ENCODE data around the gene SCRN1. TPM values are rescaled to one million over a fixed set of nuclear protein-coding genes. Genes with fewer than 3 reads are reported as not detected.

SCRN1 gene
- total RNA-seq, 1 donor from 2014 or later = 129 TPM

DNA sequence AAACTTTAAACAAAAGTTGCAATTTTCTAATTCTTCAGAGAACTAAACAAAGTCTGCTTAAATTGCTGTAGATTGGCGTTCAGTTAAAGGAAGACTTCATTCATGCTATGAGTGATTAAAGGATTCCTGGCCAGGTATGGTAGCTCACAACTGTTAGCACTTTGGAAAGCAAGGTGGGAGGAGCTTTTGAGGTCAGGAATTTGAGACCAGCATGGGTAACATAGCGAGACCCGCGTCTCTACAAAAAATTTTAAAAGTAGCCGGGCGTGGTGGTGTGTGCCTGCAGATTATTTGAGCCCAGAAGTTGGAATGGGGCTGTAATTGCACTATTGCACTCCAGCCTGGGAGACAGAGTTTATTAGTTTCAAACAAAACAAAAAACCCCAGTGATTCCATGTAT lies 13.5 kb upstream of the SCRN1 start:
- DNase-seq = no peak

DNA sequence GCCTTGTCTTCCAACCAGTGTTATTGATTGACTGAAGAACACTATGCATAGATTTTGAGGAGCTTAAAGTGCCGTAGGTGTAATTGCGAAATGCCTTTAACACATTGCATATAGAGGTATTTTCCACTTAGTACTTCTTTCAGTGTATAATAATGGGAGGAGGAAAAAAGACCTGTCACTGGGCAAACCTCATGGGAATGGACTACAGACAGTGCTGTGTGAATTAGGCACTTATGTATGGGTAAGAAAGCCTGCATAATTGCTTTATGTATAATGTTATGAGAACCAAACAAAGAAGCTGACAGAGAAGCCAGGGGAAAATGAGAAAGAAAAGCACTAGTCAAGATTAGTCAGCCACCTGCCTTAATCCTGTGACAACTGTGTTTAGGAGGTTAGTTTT lies 12.4 kb upstream of the SCRN1 start:
- no peak for DNase-seq

DNA sequence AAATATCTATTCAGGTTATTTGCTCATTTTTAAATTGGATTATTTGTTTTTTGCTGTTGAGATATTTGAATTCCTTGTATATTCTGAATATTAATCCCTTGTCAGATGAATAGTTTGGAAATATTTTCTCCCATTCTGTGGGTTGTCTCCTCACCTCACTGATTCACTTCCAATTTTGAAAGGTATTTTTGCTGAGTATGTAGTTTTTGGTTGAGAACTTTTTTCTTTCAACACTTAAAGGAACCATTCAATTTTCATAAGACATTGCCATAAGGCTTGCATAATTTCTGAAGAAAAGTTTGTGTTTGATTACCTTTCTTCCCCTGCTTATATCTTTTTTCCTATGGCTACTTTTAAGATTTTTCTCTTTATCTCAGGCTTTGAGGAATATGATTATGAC lies 8.9 kb upstream of the SCRN1 start:
- DNase-seq = no peak

DNA sequence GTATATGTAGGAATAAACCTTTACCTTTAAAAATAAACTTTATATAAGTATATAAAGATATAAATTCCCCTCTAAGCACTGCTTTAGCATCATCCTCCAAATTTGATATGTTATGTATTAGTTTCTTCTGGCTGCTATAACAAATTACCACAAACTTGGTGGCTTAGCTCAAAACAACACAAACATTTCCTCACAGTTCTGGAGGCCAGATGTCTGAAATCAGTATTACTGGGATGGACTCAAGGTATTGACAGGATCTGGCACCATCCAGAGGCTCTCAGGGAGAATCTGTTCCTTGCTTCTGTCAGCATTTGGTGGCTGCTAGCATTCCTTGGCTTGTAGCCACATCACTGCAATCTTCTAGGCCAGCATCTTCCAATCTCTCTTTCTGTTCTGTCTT lies 6.7 kb upstream of the SCRN1 start:
- DNase-seq = no peak

DNA sequence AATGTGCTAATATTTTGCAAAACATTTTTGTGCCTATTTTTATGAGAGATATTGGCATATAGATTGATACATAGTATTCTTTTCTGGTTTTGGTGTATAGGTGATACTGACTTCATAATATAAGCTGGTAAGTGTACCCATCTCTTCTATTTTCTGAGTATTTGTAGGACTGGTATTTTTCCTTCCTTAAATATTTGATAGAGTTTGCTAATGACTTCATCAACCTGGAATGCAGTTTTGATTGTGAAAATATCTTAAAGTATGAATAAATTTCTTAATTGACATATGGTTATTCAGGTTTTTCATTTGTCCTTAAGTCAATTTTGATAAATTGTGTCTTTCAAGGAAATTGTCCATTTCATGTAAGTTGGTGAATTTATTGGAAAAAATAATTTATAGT lies 6.1 kb upstream of the SCRN1 start:
- DNase-seq = no peak

DNA sequence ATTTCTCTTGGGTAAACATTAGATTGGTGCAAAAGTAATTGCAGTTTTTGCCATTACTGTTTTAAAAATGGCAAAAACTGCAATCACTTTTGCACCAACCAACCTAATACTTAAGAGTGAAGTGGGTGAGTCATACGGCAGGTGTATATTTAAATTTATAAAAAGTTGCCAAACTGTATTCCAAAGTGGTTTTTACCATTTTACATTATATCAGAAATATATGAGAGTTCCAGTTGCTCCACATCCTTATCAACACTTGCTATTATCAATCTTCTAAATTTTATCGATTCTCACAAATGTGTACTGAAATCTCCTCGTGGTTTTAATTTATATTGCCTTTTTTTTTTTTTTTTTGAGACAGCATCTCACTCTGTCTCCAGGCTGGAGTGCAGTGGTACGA lies 3.5 kb upstream of the SCRN1 start:
- DNase-seq = no peak

DNA sequence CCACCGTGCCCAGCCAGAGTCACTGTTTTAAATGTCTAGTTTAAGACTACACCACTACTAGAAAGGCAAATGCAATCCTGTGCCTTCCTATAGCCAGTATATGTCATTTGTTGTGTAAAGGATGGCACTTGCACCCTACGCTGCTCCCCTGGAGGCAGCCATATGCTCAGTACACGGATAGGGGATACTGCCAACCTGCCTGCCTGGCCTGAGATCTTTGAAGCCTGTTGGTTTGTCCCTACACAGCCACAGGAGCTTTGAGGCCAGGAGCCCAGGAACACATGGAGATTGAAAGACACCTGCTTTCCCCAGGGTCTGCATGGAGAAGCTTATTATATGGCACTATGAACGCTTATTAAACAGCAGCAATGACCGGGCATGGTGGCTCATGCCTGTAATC lies 2.3 kb upstream of the SCRN1 start:
- DNase-seq = no peak

DNA sequence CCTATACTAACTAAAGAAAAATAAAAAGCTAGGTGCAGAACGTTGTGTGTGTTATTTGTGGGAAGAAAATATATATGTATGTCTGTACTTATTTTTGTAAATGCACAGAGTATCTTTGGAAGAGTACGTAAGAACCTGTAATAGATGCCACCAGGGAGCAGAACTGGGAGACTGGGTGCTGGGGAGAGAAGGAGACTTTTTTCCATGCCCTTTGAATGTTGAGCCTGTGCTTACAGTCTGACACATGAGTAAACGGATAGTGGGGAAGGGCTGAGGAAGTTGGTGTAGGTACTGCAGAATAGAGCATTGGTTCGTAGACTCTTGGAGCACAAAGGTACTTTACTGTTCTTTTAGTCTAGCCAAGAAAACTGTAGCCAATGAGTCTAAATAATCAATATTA lies 1.3 kb upstream of the SCRN1 start:
- no peak for DNase-seq

DNA sequence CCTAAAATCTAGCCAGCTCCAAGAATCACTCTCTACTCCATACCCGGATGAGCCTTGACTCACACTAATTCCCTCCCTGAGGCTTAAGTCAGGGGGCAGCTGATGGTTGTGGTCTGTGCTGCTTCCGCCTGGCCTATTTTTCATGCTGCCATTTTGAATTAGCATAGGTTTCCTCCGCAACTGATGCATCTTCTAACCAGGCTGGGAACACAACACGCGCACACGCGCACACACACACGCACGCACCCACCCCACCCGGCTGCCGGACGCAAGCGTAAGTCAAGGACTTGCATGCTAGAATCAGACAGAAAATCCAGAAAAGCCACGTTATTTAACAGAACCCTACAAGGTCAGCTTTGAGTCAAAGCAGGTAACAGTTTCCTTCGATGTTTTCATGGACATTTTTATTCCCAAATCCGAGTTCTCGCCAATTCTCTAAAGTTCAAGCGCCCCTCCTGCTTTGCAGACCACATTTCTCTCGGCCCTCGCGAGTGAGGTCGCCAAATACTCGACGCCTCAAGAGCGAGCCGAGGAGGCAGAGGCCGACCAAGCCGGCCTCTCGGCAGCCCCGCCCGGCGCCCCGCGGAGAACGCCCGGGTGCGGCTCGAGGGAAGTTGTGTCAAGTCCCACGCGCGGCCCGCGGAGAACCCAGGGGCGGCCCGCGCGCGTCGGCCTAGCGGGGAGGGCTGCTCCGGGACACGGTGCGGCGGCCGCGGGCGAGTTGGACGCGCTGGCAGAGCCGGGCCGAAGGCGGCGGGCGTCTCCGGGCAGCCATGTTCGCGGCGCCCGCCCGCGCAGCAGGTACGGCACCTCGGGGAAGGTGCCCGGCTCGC lies 961 bp downstream of the SCRN1 start:
- peak; percentile 48 for DNase-seq

DNA sequence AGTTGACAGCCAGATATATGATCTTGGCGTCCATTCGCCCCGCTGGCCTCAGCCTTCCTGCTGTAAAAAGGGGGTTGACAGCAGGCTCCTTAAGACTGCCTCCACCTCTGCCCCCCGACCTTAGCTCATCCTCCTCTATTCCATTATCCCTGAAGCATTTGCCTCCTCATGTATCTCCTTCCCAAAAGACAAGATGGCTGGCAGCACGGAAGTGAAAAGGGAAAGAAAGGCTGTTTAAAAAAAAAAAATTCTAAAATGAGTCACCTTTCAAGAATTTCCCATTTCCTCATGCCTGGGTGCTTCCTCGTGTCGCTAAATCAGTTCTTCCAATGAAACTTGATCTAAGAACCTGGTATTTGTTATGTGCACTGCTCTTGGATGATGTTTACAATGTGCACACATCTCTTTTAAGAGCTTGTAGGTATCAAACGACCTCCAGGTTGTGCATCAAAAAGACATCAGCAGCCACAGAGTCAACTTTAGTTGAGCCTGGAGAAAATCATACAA lies 1.7 kb downstream of the SCRN1 start:
- DNase-seq = no peak

DNA sequence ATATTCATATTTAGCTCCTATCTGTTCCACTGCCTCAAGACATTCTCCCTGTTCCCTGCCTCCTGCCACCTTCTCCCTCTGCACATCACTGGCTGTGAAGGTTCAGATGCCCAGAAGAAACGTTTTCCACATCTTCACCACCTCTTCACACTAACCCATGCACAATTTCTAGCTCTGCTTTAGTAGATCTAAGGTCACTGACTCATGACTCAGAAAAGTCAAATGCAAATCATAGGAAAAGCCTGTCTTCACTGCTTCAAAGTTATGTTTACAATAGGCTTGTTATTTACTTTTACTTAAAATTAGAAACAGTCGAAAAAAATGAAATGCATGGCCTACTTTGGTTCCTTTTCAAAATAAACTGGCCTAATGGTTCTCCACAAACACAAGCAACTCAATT lies 2.5 kb downstream of the SCRN1 start:
- no peak for DNase-seq

DNA sequence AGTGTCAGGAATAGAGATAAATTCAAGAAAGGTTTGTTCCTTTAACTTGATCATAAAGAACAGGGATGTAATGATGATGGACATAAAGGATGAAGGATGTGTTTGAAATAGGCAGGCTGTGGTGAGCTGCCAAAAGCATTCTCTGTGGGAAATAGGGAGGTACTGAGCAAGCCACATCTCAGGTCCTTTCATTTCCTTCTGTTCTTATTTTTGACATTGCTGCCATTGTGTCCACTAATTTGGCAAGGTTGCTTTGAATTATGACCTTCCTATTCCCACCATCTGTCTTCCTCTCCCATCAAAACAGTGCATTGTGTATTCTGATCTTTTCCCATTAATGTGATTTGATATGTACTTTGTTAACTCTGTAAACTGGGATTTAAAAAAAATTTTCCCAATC lies 9.4 kb downstream of the SCRN1 start:
- no peak for DNase-seq

DNA sequence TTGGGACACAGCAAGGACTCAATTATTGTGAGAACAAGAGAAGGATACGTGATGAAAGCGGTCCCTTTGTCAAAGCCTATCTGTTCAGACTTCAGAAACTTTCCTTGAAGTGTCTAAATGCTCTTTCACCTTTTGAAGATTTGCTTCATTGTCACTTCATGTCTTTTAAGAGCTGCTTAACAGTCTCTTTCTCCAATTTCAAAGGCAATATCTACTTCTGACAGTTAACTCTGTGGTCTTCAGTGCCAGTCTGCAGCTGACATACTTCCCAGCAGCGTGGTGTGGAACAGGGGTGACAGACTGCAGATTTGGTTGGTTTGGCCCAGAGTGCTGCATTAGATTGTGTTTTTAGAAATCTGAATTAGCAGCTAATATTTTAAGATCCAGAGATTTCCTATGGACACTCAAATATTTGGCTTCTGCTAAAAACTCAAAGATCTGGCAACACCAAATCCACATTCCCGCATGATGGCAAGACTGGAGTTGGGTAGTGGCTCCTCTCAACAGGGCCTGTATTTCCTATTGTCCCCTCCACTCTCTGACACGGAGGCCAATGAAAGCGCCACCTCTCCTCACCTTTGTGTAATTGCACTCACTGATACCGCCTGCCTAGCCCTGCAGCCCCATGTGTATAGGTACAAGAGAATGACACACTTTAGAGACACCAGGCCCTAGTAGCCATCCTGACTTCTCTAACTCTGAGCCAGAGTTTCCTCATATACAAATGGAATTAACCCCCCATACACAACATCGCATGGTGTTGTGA lies 11.5 kb downstream of the SCRN1 start:
- DNase-seq = no peak

DNA sequence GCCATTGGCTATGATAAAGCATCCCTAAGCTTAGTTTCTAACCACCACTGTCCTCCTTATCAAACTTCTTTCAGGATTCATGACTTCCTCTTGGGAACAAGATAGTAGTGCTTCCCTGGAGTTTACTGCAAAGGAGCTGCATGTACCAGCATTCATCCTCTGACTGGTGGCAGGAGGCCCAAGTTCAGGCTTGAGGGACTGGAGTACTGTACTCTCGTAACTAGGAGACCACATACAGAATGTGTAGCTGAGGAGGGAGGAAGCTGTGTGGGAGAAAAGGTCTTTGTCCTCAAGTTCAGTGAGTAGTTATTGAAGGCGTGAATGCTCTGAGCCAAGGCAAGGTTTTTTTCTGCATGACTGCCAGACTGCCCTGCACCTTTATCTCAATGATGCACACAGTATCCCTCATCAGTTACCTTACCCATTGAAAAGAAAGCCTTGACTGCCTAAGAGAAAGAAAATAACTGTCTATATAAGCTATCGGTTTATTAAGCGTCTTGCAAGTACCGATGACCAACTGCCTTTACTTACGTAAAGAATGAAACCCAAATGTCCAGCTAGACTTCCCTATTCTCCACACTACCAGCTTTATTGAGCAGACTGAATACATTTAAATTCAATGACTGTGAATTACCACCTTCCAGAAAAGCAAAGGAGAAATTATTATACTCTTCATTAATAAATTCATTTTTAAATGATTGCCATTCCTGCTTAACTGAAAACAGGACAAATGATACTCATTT lies 12.8 kb downstream of the SCRN1 start:
- DNase-seq = peak; percentile 38

DNA sequence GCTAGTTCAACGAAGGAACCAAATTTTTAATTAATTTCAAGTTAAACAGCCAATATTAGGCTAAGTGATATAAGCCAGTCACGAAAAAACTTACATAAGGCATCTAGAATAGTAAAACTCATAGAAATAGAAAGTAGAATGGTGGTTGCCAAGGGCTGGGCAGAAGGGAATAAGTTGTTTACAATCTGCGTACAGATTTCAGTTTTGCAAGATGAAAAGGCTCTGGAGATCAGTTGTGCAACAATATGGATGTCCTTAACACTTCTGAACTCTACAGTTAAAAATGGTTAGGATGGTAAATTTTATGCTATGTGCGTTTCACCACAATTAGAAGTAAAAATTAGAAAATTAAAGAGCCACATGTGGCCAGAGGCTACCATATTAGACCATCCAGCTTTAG lies 13.3 kb downstream of the SCRN1 start:
- no peak for DNase-seq

DNA sequence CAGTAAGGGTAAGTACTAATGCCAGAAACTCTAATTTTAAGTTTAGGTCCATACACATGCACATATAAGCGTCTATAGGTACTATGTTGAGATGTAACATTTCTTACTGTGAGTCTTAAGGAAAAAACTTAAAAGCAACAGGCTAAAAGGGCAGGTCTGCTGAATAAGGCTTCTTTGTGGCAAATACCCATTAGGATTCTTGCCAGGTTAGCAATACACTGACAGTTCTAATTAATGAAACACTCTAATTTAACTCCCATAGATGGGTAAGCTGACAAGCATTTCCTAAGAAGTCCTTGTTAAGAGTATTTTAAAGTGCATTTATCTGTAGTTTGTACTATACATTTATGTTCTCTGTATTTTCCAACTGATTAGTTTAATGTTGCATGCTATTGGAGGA lies 14.0 kb downstream of the SCRN1 start:
- no peak for DNase-seq

DNA sequence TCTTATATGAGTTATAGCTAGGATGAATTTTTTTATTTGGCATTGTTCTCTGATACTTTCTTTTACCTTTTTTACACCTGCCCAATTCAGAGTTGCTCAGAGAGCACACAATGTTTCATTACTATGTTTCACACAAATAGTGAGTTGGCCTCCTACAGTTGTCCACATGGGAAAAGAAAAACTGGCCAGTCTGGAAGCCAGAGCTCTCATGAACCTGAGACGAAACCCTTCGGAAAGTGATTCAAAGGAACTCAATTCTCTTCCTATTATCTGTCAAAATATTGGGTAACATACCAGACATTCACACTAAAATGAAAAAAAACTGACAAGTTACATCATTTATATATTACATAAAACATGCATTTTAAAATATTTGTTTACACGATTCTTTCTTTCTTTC lies 15.3 kb downstream of the SCRN1 start:
- no peak for DNase-seq

DNA sequence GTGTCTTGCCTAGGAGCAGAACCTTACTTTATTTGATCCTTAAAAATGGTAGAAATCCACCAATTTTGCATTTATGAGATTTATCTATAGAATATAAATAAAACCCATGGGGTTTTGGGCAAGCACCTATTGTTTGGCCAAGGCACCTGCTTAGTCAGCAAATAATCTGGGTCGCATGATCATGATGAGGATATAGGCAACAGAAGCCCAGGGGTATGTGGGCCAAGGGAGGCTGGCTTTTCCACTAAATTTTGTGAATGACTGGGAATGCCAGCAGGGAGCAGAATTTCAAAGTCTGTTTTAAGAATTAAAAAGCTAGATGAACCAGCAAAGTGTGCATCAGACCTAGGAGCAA lies 17.3 kb downstream of the SCRN1 start:
- no peak for DNase-seq

DNA sequence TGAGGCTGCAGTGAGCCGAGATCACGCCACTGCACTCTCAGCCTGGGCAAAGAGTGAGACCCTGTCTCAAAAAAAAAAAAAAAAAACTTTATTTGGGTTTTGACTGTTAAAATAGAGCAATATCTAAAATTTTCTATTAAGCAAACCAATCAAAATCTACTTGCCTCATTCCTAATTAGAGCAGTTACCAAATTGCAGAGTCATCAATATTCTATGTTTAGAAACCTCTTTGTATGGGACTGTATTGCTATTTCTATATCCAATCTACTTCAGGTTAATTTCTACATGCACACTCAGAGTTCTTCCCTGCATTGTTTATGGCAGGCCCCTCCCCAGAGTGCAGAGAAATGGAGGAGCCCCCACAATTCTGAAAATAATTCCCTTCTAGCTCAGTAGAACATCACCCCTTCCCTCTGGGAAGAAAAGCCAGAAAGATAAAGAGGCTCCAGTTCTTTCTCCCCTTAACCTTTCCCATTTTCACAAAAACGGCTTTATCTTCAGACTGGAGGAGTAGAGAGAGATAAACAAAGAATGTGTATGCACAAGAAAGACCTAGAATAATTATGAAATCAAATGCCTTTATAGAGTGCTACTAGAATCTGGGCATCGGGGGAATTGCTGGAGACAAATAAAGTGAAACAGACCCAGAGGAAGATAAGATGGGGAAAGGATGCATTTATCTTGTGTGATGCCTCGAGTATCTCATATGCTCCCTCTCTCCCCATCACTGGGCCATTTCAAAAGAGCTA lies 17.9 kb downstream of the SCRN1 start:
- no peak for DNase-seq

DNA sequence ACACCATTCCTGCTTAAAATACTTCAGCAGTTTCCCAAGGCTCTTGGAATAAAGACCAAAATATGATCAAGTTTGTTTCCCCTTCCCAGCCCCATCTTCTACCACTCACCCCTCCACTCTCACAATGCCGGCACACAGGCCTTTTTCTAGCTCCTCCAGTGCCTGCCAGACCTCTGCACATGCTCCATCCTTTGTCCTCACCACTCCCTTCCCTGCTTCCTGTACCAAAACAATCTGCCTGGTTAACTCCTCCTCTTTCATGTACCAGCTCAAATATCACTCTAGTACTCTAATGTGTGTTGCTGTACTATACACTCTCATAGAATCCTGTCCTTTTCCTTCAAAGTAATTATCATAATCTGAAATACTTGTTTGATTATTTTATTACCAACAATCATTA lies 19.4 kb downstream of the SCRN1 start:
- no peak for DNase-seq

DNA sequence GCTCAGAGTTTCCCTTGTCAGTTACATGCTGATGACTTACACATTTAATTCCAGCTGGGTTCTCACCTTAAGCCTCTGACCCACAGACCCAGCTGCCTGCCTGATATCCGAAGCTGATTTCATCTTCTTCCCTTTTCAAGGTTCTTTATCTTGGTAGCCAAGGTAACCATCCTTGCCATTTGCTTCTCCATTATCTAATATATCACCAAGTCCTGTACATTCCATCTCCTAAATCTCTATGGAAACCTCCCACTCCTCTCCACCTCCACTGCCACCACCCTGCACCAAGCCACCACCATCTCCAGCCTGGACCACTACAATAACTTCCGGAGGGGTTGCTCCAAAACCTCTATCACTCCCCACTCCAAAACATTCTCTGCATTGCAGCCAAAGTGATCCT lies 19.9 kb downstream of the SCRN1 start:
- DNase-seq = no peak

DNA sequence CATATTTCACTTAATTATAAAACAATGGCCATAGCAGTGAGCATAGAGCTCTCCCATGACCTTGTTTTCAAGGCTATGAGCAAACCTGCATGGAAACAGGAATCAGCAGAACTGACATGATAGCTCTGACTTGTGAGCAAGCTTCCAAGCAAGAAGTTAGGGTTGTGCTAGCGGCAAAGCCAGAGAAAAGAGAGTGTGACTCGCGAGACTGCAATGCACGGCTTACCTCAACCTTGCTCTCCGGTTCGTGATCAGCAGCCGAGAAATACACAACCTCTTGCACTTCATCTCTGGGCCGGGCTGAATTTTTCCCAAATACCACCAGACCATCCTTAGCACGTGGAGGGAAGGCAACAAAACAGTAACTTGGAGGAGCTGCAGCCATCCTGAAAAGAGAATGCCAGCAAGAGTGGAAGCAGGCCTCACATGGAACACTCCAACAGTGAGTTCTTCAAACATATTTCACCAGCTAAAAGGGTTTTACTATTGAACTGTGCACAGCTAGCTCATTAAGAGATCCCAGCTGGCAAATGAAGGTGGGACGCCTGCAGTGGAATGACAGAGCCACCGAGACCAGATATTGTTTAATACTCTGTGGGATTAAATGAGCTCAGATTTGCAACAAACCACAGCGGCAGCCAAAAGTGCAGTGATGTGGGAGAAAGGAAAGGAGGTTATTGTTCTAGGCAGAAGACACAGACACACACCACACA lies 20.8 kb downstream of the SCRN1 start:
- DNase-seq = no peak

Measured in occipital lobe (tissue), 2 donors.